Skin epidermis (tissue), 12 donors: ENCODE data around the gene SPATA32.

Experiments used
- H3K27ac ChIP-seq, 21 experiments: fragments of 200-600 bp; sonication (generic) in 11 of 21; one replicate each; pipeline ENCODE4 v1.5.0; 2020; ENCODE audit warnings: mild to moderate bottlenecking in 3 of 21, inconsistent platforms in 2 of 21, moderate library complexity in 2 of 21
- H3K4me3 ChIP-seq, 7 experiments: fragments of 200-600 bp; sonication (generic) in 2 of 7; one replicate each; pipeline ENCODE4 v1.5.0; 2020; ENCODE audit warnings: inconsistent platforms in 2 of 7, mild to moderate bottlenecking in 2 of 7, moderate library complexity in 1 of 7

Gene SPATA32

DNA sequence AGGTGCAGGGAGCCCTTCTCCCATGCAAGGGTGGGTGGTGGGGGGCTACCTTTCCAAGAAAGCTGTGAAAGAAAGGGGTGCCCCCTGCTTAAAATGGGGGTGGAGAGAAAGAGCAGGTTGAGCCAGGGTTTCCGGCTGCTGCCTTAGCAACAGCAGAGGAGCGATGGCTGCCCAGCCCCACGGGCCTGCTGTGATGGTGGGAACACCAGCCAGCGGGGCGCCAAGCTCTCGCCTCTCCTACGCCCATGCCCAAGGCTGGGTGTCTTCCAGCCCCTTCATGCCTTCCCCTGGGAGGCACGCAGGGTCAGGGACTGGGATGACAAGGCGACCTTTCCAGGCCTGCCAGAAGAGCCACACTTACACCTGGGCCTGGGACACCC is 37.2 kb downstream of the SPATA32 start:
- peak overlapping the region; percentile 19 to 64 (median 46) for H3K4me3 ChIP-seq

DNA sequence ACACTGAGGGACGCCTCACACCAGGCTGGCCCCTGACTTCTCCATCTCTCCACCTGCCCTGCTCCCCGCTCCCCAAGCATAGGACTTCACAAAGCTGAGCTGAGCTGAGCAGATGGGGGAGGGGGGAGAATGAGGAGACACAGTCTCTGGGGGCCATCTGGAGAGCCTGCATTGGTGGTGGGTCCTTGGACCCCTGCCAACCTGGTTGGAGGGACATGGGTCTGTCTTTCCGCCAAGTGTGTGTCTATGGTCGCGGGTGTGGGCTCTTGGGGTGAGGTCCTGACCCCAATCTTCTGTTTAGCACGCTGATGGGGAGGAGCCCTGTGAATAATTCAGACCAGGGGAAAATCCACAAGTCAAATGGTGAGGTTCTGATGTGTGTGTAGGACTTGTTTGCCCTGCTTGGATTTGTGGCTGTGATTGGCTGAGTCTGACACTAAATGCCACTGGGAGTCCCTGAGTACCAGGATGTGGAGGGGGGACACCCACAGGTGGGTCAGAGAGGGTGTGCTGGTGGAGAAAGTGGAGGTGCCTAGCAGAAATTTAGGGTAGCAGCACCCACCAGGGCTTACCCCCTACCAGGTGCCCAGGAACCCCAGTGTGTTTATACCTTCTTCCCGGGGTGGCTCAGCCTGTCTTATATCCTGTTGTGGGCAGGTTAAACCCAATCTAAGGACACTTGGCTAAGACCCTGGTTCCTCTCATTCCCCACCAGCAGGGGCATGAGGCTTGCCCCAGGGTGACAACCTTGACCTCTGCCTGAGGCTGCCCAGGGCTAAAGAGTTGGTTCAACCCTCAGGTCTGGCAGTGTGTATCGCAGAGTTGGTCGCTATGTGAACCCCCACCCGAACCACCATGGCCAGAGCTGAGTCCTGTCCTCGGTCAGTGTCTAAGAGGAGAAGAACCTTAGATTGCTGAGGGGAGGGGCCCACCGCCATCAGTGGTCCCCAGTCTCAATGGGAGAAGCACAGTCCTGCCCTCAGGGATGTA is 38.1 kb downstream of the SPATA32 start:
- Histone ChIP-seq H3K27ac (peak overlapping the region in 20 of 21 experiments; percentile 63 to 98 (median 88)), H3K4me3 (peak overlapping the region; percentile 35 to 64 (median 46))

More for the DNA sequence above, 37.2 kb downstream of the SPATA32 start:
- peak overlapping the region in 20 of 21 experiments; percentile 63 to 98 (median 88) for H3K27ac ChIP-seq

DNA sequence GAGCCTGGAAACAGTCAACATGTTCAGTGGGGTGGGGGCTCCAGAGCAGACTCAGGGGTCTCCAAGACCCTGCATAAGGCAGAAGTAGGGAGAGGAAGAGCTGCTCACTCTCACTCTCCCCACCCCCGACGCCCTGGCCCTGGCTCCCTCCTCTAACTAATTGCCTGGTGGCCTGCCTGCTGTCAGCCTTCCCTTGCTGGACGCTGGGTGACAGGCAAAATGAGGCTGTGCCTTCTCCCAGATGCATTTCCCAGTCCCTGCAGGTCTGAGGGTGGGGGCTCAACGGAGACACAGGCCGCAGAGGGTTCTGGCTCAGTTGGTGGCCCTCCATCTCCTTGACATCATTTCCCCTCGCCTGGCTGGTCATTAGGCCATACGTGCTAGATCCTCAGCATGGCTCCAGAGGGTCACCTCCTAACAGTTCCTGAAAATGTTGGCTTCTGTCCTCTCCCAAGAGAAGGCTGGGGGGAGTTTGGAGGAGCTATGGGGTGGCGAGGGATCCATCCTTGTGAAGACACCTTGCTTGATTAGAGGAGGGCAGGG is 38.8 kb downstream of the SPATA32 start:
- H3K27ac ChIP-seq = peak overlapping the region in 20 of 21 experiments; percentile 63 to 98 (median 88)
- peak overlapping the region; percentile 35 to 64 (median 46) for H3K4me3 ChIP-seq

DNA sequence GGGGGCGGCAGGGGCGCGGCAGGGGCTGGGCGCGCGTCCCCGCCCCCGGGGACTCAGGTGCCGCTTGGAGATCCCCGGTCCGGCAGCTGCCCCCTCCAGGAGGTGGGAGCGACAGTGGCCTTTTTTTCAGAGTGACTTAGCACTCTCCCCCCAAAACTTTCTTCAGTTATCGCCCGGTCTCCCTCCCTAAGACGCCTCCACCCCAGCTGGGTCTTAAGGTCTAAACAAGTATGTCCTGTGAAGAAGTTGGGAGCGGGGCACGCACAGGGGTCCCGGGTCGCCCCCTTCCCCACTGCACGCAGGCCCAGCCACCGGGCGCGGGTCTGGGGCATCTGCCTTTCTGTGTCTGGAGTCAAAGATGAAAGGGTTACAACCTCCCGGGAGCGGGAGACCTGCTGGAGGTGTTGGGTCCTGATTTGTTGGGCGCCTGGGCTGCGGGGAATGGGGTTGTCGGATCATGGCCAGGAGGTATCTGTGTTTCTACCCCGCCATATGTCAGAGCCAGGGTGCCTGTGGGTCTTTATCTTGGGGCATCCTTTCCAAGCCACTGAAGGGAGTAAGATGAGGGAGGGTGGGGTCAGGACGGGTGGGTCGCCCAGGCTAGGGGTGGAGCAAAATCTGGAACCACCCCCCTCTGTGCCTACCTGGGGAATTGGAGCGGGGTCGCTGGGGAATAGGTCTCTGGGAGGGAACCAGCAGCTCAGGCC is 39.5 kb downstream of the SPATA32 start:
- Histone ChIP-seq H3K27ac (peak overlapping the region; percentile 49 to 98 (median 87)), H3K4me3 (peak overlapping the region; percentile 35 to 64 (median 46))

DNA sequence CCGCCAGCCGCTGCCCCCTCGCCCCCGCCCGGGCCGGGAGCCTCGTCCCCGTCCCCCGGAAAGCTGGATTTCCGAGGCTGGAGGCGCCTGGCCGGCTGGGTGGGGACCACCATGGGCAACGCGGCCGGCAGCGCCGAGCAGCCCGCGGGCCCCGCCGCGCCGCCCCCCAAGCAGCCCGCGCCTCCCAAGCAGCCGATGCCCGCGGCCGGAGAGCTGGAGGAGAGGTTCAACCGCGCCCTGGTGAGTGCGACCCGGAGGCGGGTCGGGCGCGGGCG is 39.9 kb downstream of the SPATA32 start:
- peak overlapping the region; percentile 35 to 64 (median 46) for H3K4me3 ChIP-seq
- H3K27ac ChIP-seq = peak overlapping the region; percentile 49 to 98 (median 87)

DNA sequence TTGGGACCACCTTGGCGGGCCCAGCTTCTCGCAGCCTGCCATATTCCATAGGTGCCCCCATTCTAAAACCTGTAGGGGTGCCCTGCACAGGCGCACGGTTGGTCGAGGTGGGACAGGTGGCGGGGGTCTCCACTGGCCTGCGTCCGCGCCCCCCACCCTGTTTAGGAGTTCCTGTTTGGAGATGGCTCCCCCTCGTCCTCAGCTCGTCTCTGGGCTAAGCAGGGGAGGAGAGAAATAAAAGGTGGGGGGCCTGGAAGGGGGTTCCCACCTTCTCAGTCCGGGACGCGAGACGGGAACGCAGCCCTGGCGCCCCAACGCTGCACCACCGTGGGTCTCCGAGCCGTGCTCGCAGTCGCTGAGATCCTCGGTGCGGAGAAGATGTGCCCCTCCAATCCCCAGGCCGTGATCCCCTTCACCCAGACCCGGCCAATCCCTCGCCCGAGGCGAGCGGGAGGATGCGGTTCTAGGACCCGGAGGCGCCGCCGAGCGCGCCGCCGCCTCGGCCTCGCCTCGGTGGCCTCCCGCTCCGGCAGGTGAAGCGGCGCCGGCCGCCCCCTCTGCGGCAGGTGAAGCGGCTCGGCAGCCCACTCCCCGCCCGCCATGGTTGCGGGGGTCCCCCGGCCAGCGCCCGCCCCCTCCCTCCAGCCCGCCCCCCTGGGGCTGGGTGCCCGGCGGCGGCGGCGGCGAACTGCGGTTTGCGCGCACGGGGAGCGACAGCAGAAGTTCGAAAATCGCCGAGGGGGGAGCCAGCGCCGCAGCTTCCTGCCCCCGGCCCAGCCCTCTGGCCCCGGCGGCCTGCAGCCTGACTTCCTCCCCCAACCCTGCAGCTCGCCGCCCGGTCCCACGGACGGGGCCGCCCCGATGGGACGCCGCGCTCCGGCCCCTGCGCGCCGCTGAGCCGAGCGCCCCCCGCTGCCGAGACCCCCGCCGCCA is 40.5 kb downstream of the SPATA32 start, which contains the start of gene FMNL1:
Gene FMNL1, plus strand, starts transcription at position 805 of the 933 bp plus-strand sequence. CDS start 240 bp downstream, outside the sequence.
- Histone ChIP-seq H3K27ac (peak within 1 kb of the TSS; percentile 49 to 98 (median 87)), H3K4me3 (peak within 1 kb of the TSS; percentile 35 to 64 (median 46))

DNA sequence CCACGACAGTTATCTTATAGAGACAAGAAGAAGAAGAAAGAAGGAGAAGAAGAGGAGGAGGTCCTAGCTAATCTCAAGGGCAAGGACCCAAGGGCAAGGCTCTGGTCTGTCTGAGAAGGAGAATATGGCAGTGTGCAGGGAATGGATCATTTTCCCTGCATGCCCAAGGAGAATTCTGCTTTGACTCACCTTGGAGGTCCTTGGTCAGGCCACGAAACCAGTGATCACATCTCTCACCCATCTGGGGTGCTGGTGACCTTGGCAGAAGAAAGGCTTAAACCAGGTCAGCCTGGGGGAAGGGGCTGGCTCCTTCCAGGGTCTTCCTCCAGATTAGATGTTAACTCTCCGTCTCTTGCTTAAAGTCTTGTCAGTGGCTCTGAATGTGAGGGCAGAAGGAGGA is 41.8 kb downstream of the SPATA32 start:
- peak overlapping the region in 2 of 7 experiments; percentile 62 to 64 for H3K4me3 ChIP-seq

DNA sequence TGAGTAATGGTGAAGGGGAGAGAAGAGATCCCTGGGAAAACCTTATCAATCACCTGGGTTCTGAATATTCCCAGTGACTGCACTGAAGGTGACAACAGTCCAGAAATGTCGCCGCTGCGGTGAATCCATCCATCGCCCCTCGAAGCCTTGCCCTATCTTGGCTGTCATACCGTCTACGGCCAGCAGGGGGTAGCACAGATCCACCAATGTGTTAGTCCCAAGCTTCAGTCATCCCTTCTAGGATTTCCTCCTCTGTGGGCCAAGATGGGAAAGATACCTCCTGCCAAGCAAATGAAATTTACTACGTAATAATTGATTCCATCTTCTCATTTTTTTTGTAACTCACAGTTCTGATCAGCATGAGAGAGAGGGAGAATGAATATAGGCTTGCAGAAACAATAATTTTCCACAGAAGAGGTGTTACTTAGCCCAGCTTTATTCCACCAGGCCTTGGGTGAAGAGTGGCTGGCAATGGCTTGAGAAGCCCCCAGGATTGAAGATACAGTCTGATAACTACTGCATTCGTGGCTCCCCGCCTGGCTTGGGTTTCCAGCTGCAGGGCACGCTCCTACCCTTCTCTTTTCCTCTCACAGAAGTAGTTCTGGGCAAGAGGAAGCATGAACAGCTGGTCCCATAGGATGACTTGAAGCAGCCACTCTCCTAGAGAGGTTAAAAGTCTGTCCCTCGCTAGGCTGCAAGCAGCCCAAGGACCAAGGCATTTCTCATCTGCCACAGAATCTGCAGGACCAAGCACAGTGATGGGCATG is 42.8 kb downstream of the SPATA32 start:
- Histone ChIP-seq H3K27ac (peak overlapping the region in 6 of 21 experiments; percentile 2 to 98 (median 66)), H3K4me3 (no peak overlapping the region)

More for the DNA sequence above, 41.8 kb downstream of the SPATA32 start:
- H3K27ac ChIP-seq = peak overlapping the region in 6 of 21 experiments; percentile 81 to 98 (median 90)
